HG03469 (cell line): ENCODE results near the gene CUBN.

Source experiments
- ATAC-seq: cut with Tn5 transposase; IDR thresholded peaks from one replicate; pipeline ENCODE4 v1.9.1; 2021; ENCODE audit warnings: mild to moderate bottlenecking, moderate library complexity, moderate number of reproducible peaks; ENCODE audit not compliant: unreplicated experiment

CUBN gene

GRCh38 chr10:17109046-17109445, 20.6 kb downstream of the CUBN start:
- no peak for ATAC-seq

- no peak for ATAC-seq
Measured at GRCh38 chr10:17106991-17107390, 22.6 kb downstream of the CUBN start.

- no peak for ATAC-seq
Measured at GRCh38 chr10:17101910-17102266, 27.7 kb downstream of the CUBN start.

- no peak for ATAC-seq
Measured at GRCh38 chr10:17101257-17101909, 28.2 kb downstream of the CUBN start.

GRCh38 chr10:17100586-17100985, 29.0 kb downstream of the CUBN start:
- no peak for ATAC-seq

GRCh38 chr10:17098012-17098411, 31.6 kb downstream of the CUBN start:
- ATAC-seq, result no peak

- no peak for ATAC-seq
Measured at GRCh38 chr10:17094844-17095243, 34.8 kb downstream of the CUBN start.

- no peak for ATAC-seq
Measured at GRCh38 chr10:17092986-17093803, 36.4 kb downstream of the CUBN start.

GRCh38 chr10:17092216-17092944, 37.2 kb downstream of the CUBN start:
- ATAC-seq, result no peak

- ATAC-seq, result no peak
Measured at GRCh38 chr10:17088118-17088806, 41.3 kb downstream of the CUBN start.

- ATAC-seq, result no peak
Measured at GRCh38 chr10:17086865-17087367, 42.7 kb downstream of the CUBN start.

GRCh38 chr10:17085011-17085725, 44.4 kb downstream of the CUBN start:
- ATAC-seq, result no peak

GRCh38 chr10:17084258-17084657, 45.4 kb downstream of the CUBN start:
- ATAC-seq, result no peak

- ATAC-seq, result no peak
Measured at GRCh38 chr10:17081431-17081830, 48.2 kb downstream of the CUBN start.

- ATAC-seq, result no peak
Measured at GRCh38 chr10:17077890-17078289, 51.7 kb downstream of the CUBN start.

GRCh38 chr10:17077346-17077781, 52.2 kb downstream of the CUBN start:
- no peak for ATAC-seq

- ATAC-seq, result no peak
Measured at GRCh38 chr10:17076626-17077345, 52.8 kb downstream of the CUBN start.

GRCh38 chr10:17075533-17076359, 53.9 kb downstream of the CUBN start:
- no peak for ATAC-seq

- ATAC-seq, result no peak
Measured at GRCh38 chr10:17074541-17074847, 55.1 kb downstream of the CUBN start.
